GM23248 (cell line): Measurements from ENCODE around the gene CBX8.
A peak's percentile ranks its signal among the peaks of the same experiment; 100 is the strongest.

Source experiments
- EZH2 ChIP-seq: fragments of 200-600 bp; sonication (generic); IDR thresholded peaks from 2 replicates; pipeline ENCODE4 v1.6.1; 2018; ENCODE audit warnings: antibody characterized with exemption, mild to moderate bottlenecking; ENCODE audit not compliant: insufficient read depth, poor library complexity, severe bottlenecking
- EZH2phosphoT487 ChIP-seq: fragments of 200-600 bp; sonication (generic); IDR thresholded peaks from 2 replicates; pipeline ENCODE4 v1.6.1; 2018; ENCODE audit warnings: antibody characterized with exemption, moderate library complexity, mild to moderate bottlenecking, low read depth; ENCODE audit not compliant: insufficient read depth

GRCh38 chr17:79802039-79802735, 5.3 kb upstream of the CBX8 start:
- TF ChIP-seq EZH2: peak; percentile 83
- TF ChIP-seq EZH2phosphoT487: 0 out of 2 replicates have a peak, but pooled peaks have one; percentile 51
